Keratinocyte (primary cell): ENCODE measurements around the gene ATG9B.

Experiments
- CTCF ChIP-seq, 3 experiments: IDR thresholded peaks in 1 of 3; conservative IDR thresholded peaks in 1 of 3; optimal IDR thresholded peaks in 1 of 3; 2 replicates in 2 of 3; 3 replicates in 1 of 3; pipeline versions ENCODE3 to v1.5.1; 2011; ENCODE audit warnings: low read length in 3 of 3, mild to moderate bottlenecking in 3 of 3, moderate library complexity in 2 of 3, control low read depth in 1 of 3, inconsistent platforms in 1 of 3; ENCODE audit not compliant: insufficient read depth in 2 of 3; ENCODE audit errors: extremely low read depth in 1 of 3
- EZH2 ChIP-seq: IDR thresholded peaks from one replicate; pipeline ENCODE4 v1.6.1; 2012; ENCODE audit warnings: inconsistent platforms, mild to moderate bottlenecking, low read length, moderate library complexity

GRCh38 chr7:150993511-150993910 lies 30.8 kb downstream of the ATG9B start:
- TF ChIP-seq CTCF (optimal IDR thresholded peaks at IDR 0.05 in 1 of 3, IDR thresholded peaks at IDR 0.05 in 1 of 3, conservative IDR thresholded peaks at IDR 0.05 in 1 of 3; ENCODE audit: extremely low read depth in 1 of 3, insufficient read depth in 2 of 3, low read length in 3 of 3) (no peak), EZH2 (no peak)
